SH-SY5Y (cell line): ENCODE results near the gene CRIP3.

Experiments
- GATA2 ChIP-seq: IDR thresholded peaks from 2 replicates; pipeline ENCODE4 v1.6.1; 2011; ENCODE audit warnings: mild to moderate bottlenecking, low read depth, low read length
- GATA3 ChIP-seq: IDR thresholded peaks from 2 replicates; pipeline ENCODE4 v1.6.1; 2011; ENCODE audit warnings: low read depth, mild to moderate bottlenecking, low read length, moderate library complexity

DNA sequence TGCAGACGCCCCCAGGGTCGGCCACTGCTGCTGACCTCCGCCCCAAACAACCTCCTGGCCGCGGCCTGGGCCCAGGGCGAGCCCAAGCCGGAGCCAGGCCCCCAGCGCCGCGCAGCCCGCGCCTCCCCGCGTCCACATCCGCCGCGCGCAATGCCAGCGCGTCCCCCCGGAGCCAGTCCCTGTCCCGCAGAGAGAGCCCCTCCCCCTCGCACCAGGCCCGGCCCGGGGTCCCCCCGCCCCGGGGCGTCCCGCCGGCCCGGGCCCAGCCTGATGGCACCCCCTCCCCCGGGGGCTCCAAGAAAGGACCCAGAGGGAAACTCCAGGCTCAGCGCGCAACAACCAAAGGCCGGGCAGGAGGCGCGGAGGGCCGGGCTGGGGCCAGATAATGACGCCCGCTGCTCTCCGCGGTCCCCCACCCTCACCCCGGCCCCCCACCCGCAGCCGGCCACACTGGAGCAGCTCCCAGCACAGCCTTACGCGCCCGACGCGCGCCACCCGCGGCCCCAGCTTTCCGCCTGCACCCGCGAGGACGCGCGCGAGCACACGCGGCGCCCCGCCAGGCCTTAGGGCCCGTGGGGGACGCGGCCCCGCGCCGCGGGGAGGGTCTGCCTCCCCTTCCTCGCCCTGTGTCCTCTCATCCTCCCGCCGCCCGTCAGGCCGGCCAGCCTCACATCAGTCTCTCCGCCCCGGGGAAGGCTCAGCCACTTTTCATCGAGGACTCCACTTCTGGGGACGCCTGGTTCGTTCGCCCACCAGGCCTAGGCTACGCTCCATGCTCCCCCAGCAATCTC lies 23.4 kb downstream of the CRIP3 start:
- TF ChIP-seq GATA2: no peak
- TF ChIP-seq GATA3: no peak
